WERI-Rb-1 (cell line): ENCODE measurements around the gene TCP11.

Experiments used
- DNase-seq: peaks from one replicate; pipeline ENCODE4 v3.0.0-alpha.2; 2020
- H3K27ac ChIP-seq: fragments of 250-450 bp; sonication (Bioruptor Pico); 2 replicates; pipeline ENCODE4 v1.5.1; 2020; ENCODE audit warnings: mild to moderate bottlenecking, moderate library complexity
- H3K27me3 ChIP-seq: fragments of 250-450 bp; sonication (Bioruptor Pico); 2 replicates; pipeline ENCODE4 v1.5.1; 2021; ENCODE audit warnings: mild to moderate bottlenecking, low read depth, moderate library complexity; ENCODE audit not compliant: insufficient read depth, severe bottlenecking
- H3K36me3 ChIP-seq: fragments of 250-450 bp; sonication (Bioruptor Pico); 2 replicates; pipeline ENCODE4 v1.5.1; 2020; ENCODE audit warnings: mild to moderate bottlenecking, moderate library complexity
- H3K4me3 ChIP-seq: 2 replicates; pipeline ENCODE4 v1.5.1; 2011; ENCODE audit warnings: low read depth, mild to moderate bottlenecking, control low read depth, low read length
- H3K9me3 ChIP-seq: fragments of 250-450 bp; sonication (Bioruptor Pico); 2 replicates; pipeline ENCODE4 v1.5.1; 2021; ENCODE audit warnings: mild to moderate bottlenecking, moderate library complexity; ENCODE audit not compliant: severe bottlenecking
- CTCF ChIP-seq: IDR thresholded peaks from 2 replicates; pipeline ENCODE4 v1.5.1; 2011; ENCODE audit warnings: low read depth, mild to moderate bottlenecking, control low read depth, inconsistent platforms, low read length

TCP11 gene

GRCh38 chr6:35170166-35170565 lies 29.0 kb upstream of the TCP11 start:
- H3K4me3 ChIP-seq = no peak overlapping the region

DNA sequence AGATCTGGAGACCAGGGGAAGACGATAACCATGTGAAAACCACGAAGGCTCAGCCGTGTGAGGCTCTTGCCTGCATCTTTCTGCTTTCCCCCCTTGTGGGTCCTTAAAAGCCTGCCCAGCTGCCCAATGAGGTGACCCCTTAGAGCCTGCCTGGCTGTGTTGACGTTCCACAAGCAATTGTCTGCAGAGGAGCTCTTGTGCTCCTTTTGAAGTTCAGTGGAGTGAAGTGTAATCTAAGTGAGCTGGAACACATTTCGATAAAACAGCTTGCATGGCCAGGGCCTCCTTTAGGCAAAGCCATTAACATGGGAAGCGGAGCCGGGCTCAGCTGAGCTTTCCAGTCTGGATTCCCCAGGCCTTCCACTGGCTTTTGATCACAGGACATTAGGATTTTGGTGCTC lies 27.3 kb upstream of the TCP11 start:
- no peak for TF ChIP-seq CTCF
- no peak for DNase-seq
- H3K4me3 ChIP-seq = no peak overlapping the region
- no peaks in the 10 kb centered on the region for H3K36me3 ChIP-seq
- H3K9me3 ChIP-seq = no peaks in the 10 kb centered on the region
- H3K27me3 ChIP-seq = no peaks in the 10 kb centered on the region
- no peak overlapping the region for H3K27ac ChIP-seq

More at GRCh38 chr6:35170166-35170565, 29.0 kb upstream of the TCP11 start:
- no peak for DNase-seq
- no peaks in the 10 kb centered on the region for H3K27me3 ChIP-seq
- H3K9me3 ChIP-seq = no peaks in the 10 kb centered on the region
- H3K27ac ChIP-seq = no peak overlapping the region
- H3K36me3 ChIP-seq = no peaks in the 10 kb centered on the region
- no peak for TF ChIP-seq CTCF

DNA sequence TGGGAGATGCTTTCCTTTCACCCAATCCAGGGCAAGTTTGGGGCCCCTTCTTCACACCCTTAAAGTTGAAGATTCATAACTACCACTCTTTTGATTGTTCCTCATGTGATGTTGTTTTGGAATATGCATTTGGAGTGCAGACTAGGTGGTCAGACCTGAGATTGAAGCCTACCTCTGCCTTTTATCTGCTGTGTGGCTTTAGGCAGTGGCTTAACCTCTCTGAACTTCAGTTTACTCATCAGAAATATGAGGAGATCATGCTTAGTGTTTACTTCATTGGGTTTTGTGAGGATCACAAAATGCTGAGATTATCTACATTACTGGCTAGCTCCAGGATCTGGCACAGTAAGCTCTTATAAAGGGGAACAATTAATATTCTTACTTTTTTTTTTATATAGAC lies 26.4 kb upstream of the TCP11 start:
- H3K36me3 ChIP-seq = no peaks in the 10 kb centered on the region
- H3K27me3 ChIP-seq = no peaks in the 10 kb centered on the region
- no peak for DNase-seq
- no peak overlapping the region for H3K4me3 ChIP-seq
- no peaks in the 10 kb centered on the region for H3K9me3 ChIP-seq
- no peak for TF ChIP-seq CTCF
- H3K27ac ChIP-seq = no peak overlapping the region

GRCh38 chr6:35166520-35166919 lies 25.4 kb upstream of the TCP11 start:
- Histone ChIP-seq H3K9me3 (no peaks in the 10 kb centered on the region), H3K27me3 (no peaks in the 10 kb centered on the region), H3K36me3 (no peaks in the 10 kb centered on the region), H3K27ac (no peak overlapping the region), H3K4me3 (no peak overlapping the region)
- no peak for DNase-seq
- TF ChIP-seq CTCF = no peak

GRCh38 chr6:35166116-35166515 lies 25.0 kb upstream of the TCP11 start:
- Histone ChIP-seq H3K4me3 (no peak overlapping the region), H3K27ac (no peak overlapping the region), H3K27me3 (no peaks in the 10 kb centered on the region), H3K9me3 (no peaks in the 10 kb centered on the region), H3K36me3 (no peaks in the 10 kb centered on the region)
- TF ChIP-seq CTCF = no peak
- no peak for DNase-seq

- Histone ChIP-seq H3K27me3 (no peaks in the 10 kb centered on the region), H3K4me3 (no peak overlapping the region), H3K9me3 (no peaks in the 10 kb centered on the region), H3K36me3 (no peaks in the 10 kb centered on the region), H3K27ac (no peak overlapping the region)
- DNase-seq = no peak
- no peak for TF ChIP-seq CTCF
Measured at GRCh38 chr6:35165630-35166071, 24.5 kb upstream of the TCP11 start.
